Measurements from ENCODE around the gene CRYL1. TPM values are rescaled to one million over a fixed set of nuclear protein-coding genes. Genes with fewer than 3 reads are reported as not detected.
A peak's percentile ranks its signal among the peaks of the same experiment; 100 is the strongest.

The CRYL1 gene
- total and polyA plus RNA-seq, 2 of the 13 experiments (the other 11 are each of a cell fraction or from before 2014, with no cell fraction given): 57.2 to 115 TPM

GRCh38 chr13:20495087-20496023, 30.3 kb downstream of the CRYL1 start (continued):
- TF ChIP-seq ZNF350 (CRISPR knock-in tag; IDR thresholded peaks at IDR 0.05; ENCODE audit: borderline replicate concordance, low read depth) (no peak), HDAC6 (IDR thresholded peaks at IDR 0.05; ENCODE audit: low read depth, low read length) (no peak), TEAD3 (CRISPR knock-in tag; optimal IDR thresholded peaks at IDR 0.05; ENCODE audit: borderline replicate concordance) (peak; percentile 37), HMGXB3 (CRISPR knock-in tag; IDR thresholded peaks at IDR 0.05; ENCODE audit: borderline replicate concordance) (no peak), TBL1XR1 (IDR thresholded peaks at IDR 0.05; ENCODE audit: borderline replicate concordance, low read length, partially characterized antibody) (no peak), IRX3 (CRISPR knock-in tag; IDR thresholded peaks at IDR 0.05; ENCODE audit: borderline replicate concordance, low read depth) (no peak), ZNF749 (CRISPR knock-in tag; IDR thresholded peaks at IDR 0.05; ENCODE audit: borderline replicate concordance) (no peak), KMT2A (CRISPR knock-in tag; IDR thresholded peaks at IDR 0.05) (no peak; the same call in 1 of the 2 replicates), CREM (IDR thresholded peaks at IDR 0.05) (0 out of 2 replicates have a peak, but pooled peaks have one; percentile 7), CREM (CRISPR knock-in tag; IDR thresholded peaks at IDR 0.05) (no peak), ZBTB25 (CRISPR knock-in tag; IDR thresholded peaks at IDR 0.05) (no peak), HNRNPL (IDR thresholded peaks at IDR 0.05; ENCODE audit: low read depth, low read length) (no peak), MTF1 (CRISPR knock-in tag; IDR thresholded peaks at IDR 0.05) (no peak), NCOA5 (CRISPR knock-in tag; IDR thresholded peaks at IDR 0.05) (no peak), PREB (CRISPR knock-in tag; IDR thresholded peaks at IDR 0.05) (no peak), ZNF10 (CRISPR knock-in tag; IDR thresholded peaks at IDR 0.05; ENCODE audit: borderline replicate concordance, low read depth) (no peak), PPARG (CRISPR knock-in tag; conservative IDR thresholded peaks at IDR 0.05) (no peak), NR3C1 (CRISPR knock-in tag; IDR thresholded peaks at IDR 0.05) (no peak), ZBTB1 (CRISPR knock-in tag; IDR thresholded peaks at IDR 0.05; ENCODE audit: borderline replicate concordance) (no peak)

All from HepG2 (cell line).